ENCODE results near the gene SEC61G. TPM values are rescaled to one million over a fixed set of nuclear protein-coding genes. Genes with fewer than 3 reads are reported as not detected.

SEC61G gene
- total RNA-seq, 1 donor from 2014 or later = 57.8 TPM

Other genes with a start within 250 kb of the SEC61G start
- gene VSTM2A, start 216.8 kb downstream of the SEC61G start, total RNA-seq = not detected

Data from left lobe of liver (tissue), 1 donor.